ENCODE measurements around the gene PGAP2. TPM values are rescaled to one million over a fixed set of nuclear protein-coding genes. Genes with fewer than 3 reads are reported as not detected.
"Not testable (repeated sequence)": the region's sequence is repeated elsewhere in the genome, so short reads cannot be mapped to it uniquely, and the experiment has no call there.

The PGAP2 gene
- total RNA-seq, result 10 to 100 TPM in 1 of 2 donors, 1 to 10 TPM in 1; 4.4 to 22.5 TPM

GRCh38 chr11:3807909-3808860 is at the start of gene PGAP2:
PGAP2 (plus strand) TSS chr11:3808560; CDS start chr11:3811260, 2,700 bp downstream.
- no peaks in the 10 kb centered on the region for H3K27me3 ChIP-seq (replicated peaks; ENCODE audit: insufficient read depth)
- DNase-seq (ENCODE audit: low spot score) (no peak), ATAC-seq (ENCODE audit: insufficient number of reproducible peaks, low FRiP score, low read depth) (no peak)
- H3K36me3 ChIP-seq, result no peaks in the 10 kb centered on the region
- TF ChIP-seq CTCF (IDR thresholded peaks at IDR 0.05), result peak; percentile 46
- H3K9me3 ChIP-seq, result no peaks in the 10 kb centered on the region
- H3K27ac ChIP-seq, result peak within 1 kb of the TSS in 1 of 2 donors; percentile 31
- H3K4me3 ChIP-seq, result peak within 1 kb of the TSS; percentile 96
- H3K4me1 ChIP-seq (ENCODE audit: control insufficient read depth in 1 of 2, low read depth in 2 of 2), result peaks cover 0 to 9% of the 10 kb centered on the region in 2 donors

GRCh38 chr11:3764266-3764665 is 44.1 kb upstream of the PGAP2 start:
- Histone ChIP-seq H3K9me3 (no peaks in the 10 kb centered on the region), H3K27ac (no peak overlapping the region), H3K27me3 (replicated peaks; ENCODE audit: insufficient read depth) (no peaks in the 10 kb centered on the region), H3K4me3 (no peak overlapping the region), H3K36me3 (peaks cover 88% of the 10 kb centered on the region), H3K4me1 (ENCODE audit: control insufficient read depth in 1 of 2, low read depth in 2 of 2) (no peaks in the 10 kb centered on the region)
- TF ChIP-seq CTCF (IDR thresholded peaks at IDR 0.05), result no peak
- DNase-seq (ENCODE audit: low spot score) (no peak), ATAC-seq (ENCODE audit: insufficient number of reproducible peaks, low FRiP score, low read depth) (no peak)

- H3K36me3 ChIP-seq, result peaks cover 87% of the 10 kb centered on the region
- H3K4me3 ChIP-seq; H3K27me3 ChIP-seq (replicated peaks; ENCODE audit: insufficient read depth); ATAC-seq (ENCODE audit: insufficient number of reproducible peaks, low FRiP score, low read depth); H3K9me3 ChIP-seq; H3K4me1 ChIP-seq (ENCODE audit: control insufficient read depth in 1 of 2, low read depth in 2 of 2); H3K27ac ChIP-seq; DNase-seq (ENCODE audit: low spot score): not testable (repeated sequence)
Observed at GRCh38 chr11:3766836-3767235, 41.5 kb upstream of the PGAP2 start.

- Histone ChIP-seq H3K27ac (no peak overlapping the region), H3K36me3 (peaks cover 84% of the 10 kb centered on the region), H3K4me1 (ENCODE audit: control insufficient read depth in 1 of 2, low read depth in 2 of 2) (no peaks in the 10 kb centered on the region), H3K9me3 (no peaks in the 10 kb centered on the region), H3K27me3 (replicated peaks; ENCODE audit: insufficient read depth) (no peaks in the 10 kb centered on the region), H3K4me3 (no peak overlapping the region)
- no peak for TF ChIP-seq CTCF (IDR thresholded peaks at IDR 0.05)
- DNase-seq (ENCODE audit: low spot score) (no peak), ATAC-seq (ENCODE audit: insufficient number of reproducible peaks, low FRiP score, low read depth) (no peak)
Observed at GRCh38 chr11:3767536-3767935, 40.8 kb upstream of the PGAP2 start.

GRCh38 chr11:3773180-3773579 is 35.2 kb upstream of the PGAP2 start:
- H3K27ac ChIP-seq, result no peak overlapping the region
- ATAC-seq (ENCODE audit: insufficient number of reproducible peaks, low FRiP score, low read depth) (no peak), DNase-seq (ENCODE audit: low spot score) (no peak)
- no peak for TF ChIP-seq CTCF (IDR thresholded peaks at IDR 0.05)
- H3K27me3 ChIP-seq (replicated peaks; ENCODE audit: insufficient read depth), result no peaks in the 10 kb centered on the region
- no peak overlapping the region for H3K4me3 ChIP-seq
- H3K4me1 ChIP-seq (ENCODE audit: control insufficient read depth in 1 of 2, low read depth in 2 of 2), result no peaks in the 10 kb centered on the region
- peaks cover 54% of the 10 kb centered on the region for H3K36me3 ChIP-seq
- H3K9me3 ChIP-seq, result no peaks in the 10 kb centered on the region
